Cardiac fibroblast (primary cell): ENCODE data around the gene SEMG2.

Experiments
- DNase-seq, 2 donors: peaks; one replicate each; pipeline versions ENCODE4 v3.0.0 to v3.0.0-alpha.2; 2010; ENCODE audit warnings: low read depth in 2 of 2
- H3K4me3 ChIP-seq, 2 donors: replicated peaks in 1 of 2; 1 replicate in 1 of 2; 2 replicates in 1 of 2; pipeline ENCODE4 v1.5.1; 2011; ENCODE audit warnings: low read depth in 2 of 2, low read length in 2 of 2, mild to moderate bottlenecking in 2 of 2, moderate library complexity in 1 of 2
- CTCF ChIP-seq: IDR thresholded peaks from one replicate; pipeline ENCODE4 v1.5.1; 2011; ENCODE audit warnings: low read depth, mild to moderate bottlenecking, low read length, inconsistent platforms

The SEMG2 gene

GRCh38 chr20:45248609-45249008 is 27.4 kb downstream of the SEMG2 start:
- DNase-seq = no peak
- TF ChIP-seq CTCF = no peak
- H3K4me3 ChIP-seq = no peak overlapping the region

GRCh38 chr20:45251884-45252560 is 30.8 kb downstream of the SEMG2 start:
- DNase-seq = no peak
- TF ChIP-seq CTCF = no peak
- no peak overlapping the region for H3K4me3 ChIP-seq

GRCh38 chr20:45253261-45253660 is 32.1 kb downstream of the SEMG2 start:
- DNase-seq = no peak
- no peak for TF ChIP-seq CTCF
- H3K4me3 ChIP-seq = no peak overlapping the region

DNA sequence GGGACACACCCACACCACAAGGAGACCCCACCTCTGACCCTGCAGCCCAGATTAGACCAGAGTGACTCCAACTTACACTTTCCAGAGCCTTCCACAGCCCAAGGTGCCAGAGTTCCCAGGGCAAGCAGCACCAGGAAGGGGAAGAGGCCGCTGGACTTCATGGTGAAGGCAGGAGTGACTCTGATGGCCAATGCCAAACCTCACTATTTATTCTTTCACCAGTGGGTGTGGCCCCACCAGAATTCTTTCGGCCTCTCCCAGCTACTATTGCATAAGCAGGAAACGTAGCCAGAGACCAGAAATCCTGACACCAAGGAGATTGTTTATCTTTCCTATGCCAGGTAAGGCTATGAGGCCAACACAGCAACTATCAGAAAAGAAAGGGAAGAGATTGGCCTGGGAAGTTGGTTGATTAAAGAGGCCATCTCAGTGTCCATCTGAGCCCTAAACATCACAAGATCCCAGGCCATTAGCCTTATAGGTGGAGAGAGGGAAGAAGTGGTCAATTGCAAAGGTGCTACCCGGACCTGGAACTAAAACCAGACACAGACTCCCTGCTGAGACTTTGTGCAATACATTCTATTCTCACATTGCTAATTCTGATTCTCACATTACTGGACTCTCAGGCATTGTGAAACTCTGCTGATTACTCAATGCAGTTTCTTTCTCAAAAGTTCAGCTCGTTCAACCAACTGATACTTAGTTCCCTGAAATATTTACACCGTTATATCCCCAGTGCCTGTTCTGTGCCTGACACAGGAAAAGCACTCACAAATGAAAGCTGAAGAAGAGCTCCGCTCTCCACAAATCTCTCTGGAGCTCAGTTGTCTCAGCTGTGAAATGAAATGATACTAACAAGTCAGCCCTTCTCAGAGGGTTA is 33.5 kb downstream of the SEMG2 start, which contains the start of gene SLPI:
Gene SLPI (minus strand): TSS at position 182 of the 880 bp plus-strand sequence. CDS start 21 bp downstream, at position 161.
- DNase-seq = peak; percentile 61 to 66
- no peak within 1 kb of the TSS for H3K4me3 ChIP-seq
- no peak for TF ChIP-seq CTCF

DNA sequence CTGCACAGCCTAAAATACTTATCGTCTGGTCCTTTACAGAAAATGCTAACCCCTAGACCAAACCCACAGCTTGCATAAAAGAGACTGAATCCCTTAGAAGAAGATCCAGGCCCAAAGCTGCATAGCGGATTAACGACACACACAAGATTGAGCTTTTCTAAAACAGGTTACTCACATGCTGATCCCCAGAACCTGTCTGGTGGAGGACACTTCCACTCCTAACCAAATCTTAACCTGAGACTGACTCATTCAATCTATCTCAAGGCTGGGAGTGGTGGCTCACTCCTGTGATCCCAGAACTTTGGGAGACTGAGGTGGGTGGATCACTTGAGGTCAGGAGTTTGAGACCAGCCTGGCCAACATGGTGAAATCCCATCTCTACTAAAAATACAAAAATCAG is 36.0 kb downstream of the SEMG2 start:
- no peak for TF ChIP-seq CTCF
- DNase-seq = no peak
- H3K4me3 ChIP-seq = no peak overlapping the region

GRCh38 chr20:45257711-45258110 is 36.5 kb downstream of the SEMG2 start:
- no peak for DNase-seq
- no peak overlapping the region for H3K4me3 ChIP-seq
- no peak for TF ChIP-seq CTCF
